HTR-8/SVneo (cell line): Measurements from ENCODE around the gene LDLRAD4.
"Not testable (repeated sequence)": the region's sequence is repeated elsewhere in the genome, so short reads cannot be mapped to it uniquely, and the experiment has no call there.

Experiments
- DNase-seq: peaks from one replicate; pipeline ENCODE4 v3.0.0; 2011; ENCODE audit warnings: low spot score, mixed read lengths; ENCODE audit not compliant: insufficient read length
- FAIRE-seq: peaks from 2 replicates; lab custom pipeline; 2011; peaks lifted over from hg19 to GRCh38; lab: Jason Lieb, UNC

The LDLRAD4 gene

GRCh38 chr18:13465476-13465875 is 246.9 kb downstream of the LDLRAD4 start:
- FAIRE-seq (no peak), DNase-seq (no peak)

GRCh38 chr18:13470516-13471197 is 252.1 kb downstream of the LDLRAD4 start:
- DNase-seq (no peak), FAIRE-seq (no peak)

GRCh38 chr18:13471198-13471845 is 252.8 kb downstream of the LDLRAD4 start:
- no peak for DNase-seq
- no peak for FAIRE-seq

- DNase-seq = no peak
- FAIRE-seq = no peak
Measured at GRCh38 chr18:13471971-13472628, 253.5 kb downstream of the LDLRAD4 start.

GRCh38 chr18:13473751-13474150 is 255.2 kb downstream of the LDLRAD4 start:
- FAIRE-seq = no peak
- no peak for DNase-seq

GRCh38 chr18:13474336-13474735 is 255.8 kb downstream of the LDLRAD4 start:
- DNase-seq (no peak), FAIRE-seq (no peak)

GRCh38 chr18:13474907-13475545 is 256.5 kb downstream of the LDLRAD4 start:
- FAIRE-seq = no peak
- no peak for DNase-seq

- not testable (repeated sequence) for FAIRE-seq, DNase-seq
Measured at GRCh38 chr18:13476312-13476711, 257.8 kb downstream of the LDLRAD4 start.

GRCh38 chr18:13477147-13477683 is 258.7 kb downstream of the LDLRAD4 start:
- DNase-seq (no peak), FAIRE-seq (no peak)

GRCh38 chr18:13480571-13481255 is 262.2 kb downstream of the LDLRAD4 start:
- DNase-seq (no peak), FAIRE-seq (no peak)

GRCh38 chr18:13481331-13481730 is 262.8 kb downstream of the LDLRAD4 start:
- FAIRE-seq (no peak), DNase-seq (no peak)

GRCh38 chr18:13481820-13482617 is 263.5 kb downstream of the LDLRAD4 start:
- FAIRE-seq = no peak
- no peak for DNase-seq

GRCh38 chr18:13482618-13482945 is 264.0 kb downstream of the LDLRAD4 start:
- FAIRE-seq = no peak
- no peak for DNase-seq

GRCh38 chr18:13483316-13484270 is 265.0 kb downstream of the LDLRAD4 start:
- FAIRE-seq = no peak
- no peak for DNase-seq

GRCh38 chr18:13485182-13485581 is 266.6 kb downstream of the LDLRAD4 start:
- DNase-seq (no peak), FAIRE-seq (no peak)

GRCh38 chr18:13485604-13486003 is 267.0 kb downstream of the LDLRAD4 start:
- FAIRE-seq (no peak), DNase-seq (no peak)

- DNase-seq (no peak), FAIRE-seq (no peak)
Measured at GRCh38 chr18:13486284-13486683, 267.7 kb downstream of the LDLRAD4 start.

GRCh38 chr18:13486686-13487085 is 268.1 kb downstream of the LDLRAD4 start:
- FAIRE-seq = no peak

More at GRCh38 chr18:13486686-13487085, 268.1 kb downstream of the LDLRAD4 start:
- no peak for DNase-seq
